IMR-90 (cell line): ENCODE measurements around the gene CTBP2.

Experiments
- FOS ChIP-seq: fragments of 150-350 bp; IDR thresholded peaks from 2 replicates; pipeline ENCODE4 v1.6.1; 2016; ENCODE audit warnings: low read depth, low read length
- MAFK ChIP-seq: IDR thresholded peaks from 2 replicates; pipeline ENCODE4 v1.6.1; 2012; ENCODE audit warnings: low read depth, low read length, improper control_type of control experiment
- POLR2A ChIP-seq: IDR thresholded peaks from 2 replicates; pipeline ENCODE4 v1.6.1; 2012; ENCODE audit warnings: mild to moderate bottlenecking, low read depth, low read length
- RAD21 ChIP-seq: IDR thresholded peaks from 2 replicates; pipeline ENCODE4 v1.6.1; 2012; ENCODE audit warnings: low read length, improper control_type of control experiment
- TF ChIP-seq, protein P1 (sequence below): conservative IDR thresholded peaks from 2 replicates; pipeline ENCODE4 v1.5.1; 2012; ENCODE audit warnings: mild to moderate bottlenecking, low read depth, low read length, improper control_type of control experiment

DNA sequence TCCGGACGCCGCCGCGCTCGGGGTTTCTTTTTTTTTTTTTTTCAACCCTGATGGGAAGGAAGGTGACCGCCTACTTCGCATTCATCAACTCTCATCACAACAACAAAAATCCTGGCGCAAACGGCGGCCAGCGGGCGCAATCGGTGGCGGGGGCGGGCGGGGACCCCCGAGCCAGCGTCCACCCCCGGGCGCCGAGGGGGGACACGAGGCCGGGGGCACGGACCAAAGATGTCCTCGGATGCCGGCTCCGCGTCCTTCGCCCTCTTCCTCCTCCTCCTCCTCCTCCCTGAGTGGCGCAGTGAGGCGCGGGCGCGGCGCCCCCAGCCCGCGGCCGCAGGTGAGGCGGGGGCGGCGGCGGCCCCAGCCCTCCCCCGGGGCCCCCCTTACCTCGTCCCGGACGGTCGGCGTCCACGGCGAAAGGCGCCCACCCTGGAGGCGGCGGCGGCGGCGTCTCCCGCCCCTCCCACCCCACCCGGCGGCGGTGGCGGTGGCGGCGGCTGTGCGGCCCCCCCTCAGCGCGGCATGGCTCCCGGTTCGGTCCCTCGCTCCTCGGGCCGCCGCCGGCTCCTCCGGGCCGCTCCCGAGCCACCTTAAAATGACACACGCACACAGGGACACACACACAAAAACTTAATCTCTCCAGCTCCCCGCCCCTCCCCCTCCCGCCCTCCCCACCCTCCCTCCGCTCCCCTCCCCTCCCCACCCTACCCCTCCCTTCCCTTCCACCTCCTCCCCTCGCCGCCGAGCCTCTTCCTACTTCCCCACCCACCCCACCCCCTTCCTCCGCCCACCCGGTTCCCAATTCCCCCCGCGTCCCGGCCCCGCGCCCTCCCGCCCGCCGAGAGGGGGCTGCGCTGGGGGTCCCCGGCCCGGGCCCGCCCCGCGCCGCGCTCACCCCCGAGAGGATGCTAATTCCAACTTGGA, at the start of gene CTBP2:
- TF ChIP-seq RAD21 (no peak), MAFK (no peak), FOS (no peak), POLR2A (no peak; the same call in 1 of the 2 replicates)
- TF ChIP-seq, protein P1, sequence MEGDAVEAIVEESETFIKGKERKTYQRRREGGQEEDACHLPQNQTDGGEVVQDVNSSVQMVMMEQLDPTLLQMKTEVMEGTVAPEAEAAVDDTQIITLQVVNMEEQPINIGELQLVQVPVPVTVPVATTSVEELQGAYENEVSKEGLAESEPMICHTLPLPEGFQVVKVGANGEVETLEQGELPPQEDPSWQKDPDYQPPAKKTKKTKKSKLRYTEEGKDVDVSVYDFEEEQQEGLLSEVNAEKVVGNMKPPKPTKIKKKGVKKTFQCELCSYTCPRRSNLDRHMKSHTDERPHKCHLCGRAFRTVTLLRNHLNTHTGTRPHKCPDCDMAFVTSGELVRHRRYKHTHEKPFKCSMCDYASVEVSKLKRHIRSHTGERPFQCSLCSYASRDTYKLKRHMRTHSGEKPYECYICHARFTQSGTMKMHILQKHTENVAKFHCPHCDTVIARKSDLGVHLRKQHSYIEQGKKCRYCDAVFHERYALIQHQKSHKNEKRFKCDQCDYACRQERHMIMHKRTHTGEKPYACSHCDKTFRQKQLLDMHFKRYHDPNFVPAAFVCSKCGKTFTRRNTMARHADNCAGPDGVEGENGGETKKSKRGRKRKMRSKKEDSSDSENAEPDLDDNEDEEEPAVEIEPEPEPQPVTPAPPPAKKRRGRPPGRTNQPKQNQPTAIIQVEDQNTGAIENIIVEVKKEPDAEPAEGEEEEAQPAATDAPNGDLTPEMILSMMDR: no peak
